SK-N-SH treated with all-trans-retinoic acid at 6 μM for 48 hours (cell line): ENCODE results near the gene CEACAM5.

Experiments used
- ARNTL ChIP-seq: fragments of 450-650 bp; formaldehyde crosslinking; IDR thresholded peaks from 2 replicates; pipeline ENCODE4 v1.5.0; 2020; ENCODE audit warnings: low read depth, mild to moderate bottlenecking, moderate library complexity, borderline replicate concordance
- BACH2 ChIP-seq: fragments of 250-450 bp; sonication (Bioruptor Pico); IDR thresholded peaks from 2 replicates; pipeline ENCODE4 v1.9.0; 2021; ENCODE audit warnings: mild to moderate bottlenecking, borderline replicate concordance
- CSDC2 ChIP-seq: fragments of 250-450 bp; sonication (Bioruptor Pico); IDR thresholded peaks from 2 replicates; pipeline ENCODE4 v1.5.0; 2020; ENCODE audit warnings: mild to moderate bottlenecking, moderate library complexity
- GLIS3 ChIP-seq: fragments of 250-450 bp; sonication (Bioruptor Pico); IDR thresholded peaks from 2 replicates; pipeline ENCODE4 v1.5.0; 2020; ENCODE audit warnings: mild to moderate bottlenecking, moderate library complexity
- ISL1 ChIP-seq: fragments of 250-450 bp; sonication (Bioruptor Pico); IDR thresholded peaks from 2 replicates; pipeline ENCODE4 v2.1.2; 2022; ENCODE audit warnings: mild to moderate bottlenecking, moderate library complexity
- PATZ1 ChIP-seq: fragments of 250-450 bp; sonication (Bioruptor Pico); IDR thresholded peaks from 2 replicates; pipeline ENCODE4 v1.8.0; 2020; ENCODE audit warnings: mild to moderate bottlenecking, moderate library complexity, borderline replicate concordance
- POU6F1 ChIP-seq: fragments of 250-450 bp; sonication (Bioruptor Pico); IDR thresholded peaks from 2 replicates; pipeline ENCODE4 v1.8.0; 2021; ENCODE audit warnings: low read depth, mild to moderate bottlenecking, moderate library complexity, borderline replicate concordance
- RARB ChIP-seq: fragments of 250-450 bp; sonication (Bioruptor Pico); IDR thresholded peaks from 2 replicates; pipeline ENCODE4 v1.8.0; 2021; ENCODE audit warnings: mild to moderate bottlenecking, moderate library complexity
- TCF4 ChIP-seq: fragments of 250-450 bp; sonication (Bioruptor Pico); IDR thresholded peaks from 2 replicates; pipeline ENCODE4 v1.8.0; 2021; ENCODE audit warnings: mild to moderate bottlenecking, moderate library complexity, borderline replicate concordance
- TSHZ2 ChIP-seq: fragments of 250-450 bp; sonication (Bioruptor Pico); IDR thresholded peaks from 2 replicates; pipeline ENCODE4 v1.5.0; 2020; ENCODE audit warnings: mild to moderate bottlenecking, moderate library complexity
- ZFP3 ChIP-seq: fragments of 250-450 bp; sonication (Bioruptor Pico); IDR thresholded peaks from 2 replicates; pipeline ENCODE4 v1.5.0; 2020; ENCODE audit warnings: mild to moderate bottlenecking, moderate library complexity
- ZNF8 ChIP-seq: fragments of 450-650 bp; formaldehyde crosslinking; IDR thresholded peaks from 2 replicates; pipeline ENCODE4 v1.5.0; 2020; ENCODE audit warnings: mild to moderate bottlenecking, moderate library complexity
- TF ChIP-seq, protein P1 (sequence below): fragments of 250-450 bp; sonication (Bioruptor Pico); IDR thresholded peaks from 2 replicates; pipeline ENCODE4 v1.5.1; 2020; ENCODE audit warnings: low read depth, mild to moderate bottlenecking, moderate library complexity

DNA sequence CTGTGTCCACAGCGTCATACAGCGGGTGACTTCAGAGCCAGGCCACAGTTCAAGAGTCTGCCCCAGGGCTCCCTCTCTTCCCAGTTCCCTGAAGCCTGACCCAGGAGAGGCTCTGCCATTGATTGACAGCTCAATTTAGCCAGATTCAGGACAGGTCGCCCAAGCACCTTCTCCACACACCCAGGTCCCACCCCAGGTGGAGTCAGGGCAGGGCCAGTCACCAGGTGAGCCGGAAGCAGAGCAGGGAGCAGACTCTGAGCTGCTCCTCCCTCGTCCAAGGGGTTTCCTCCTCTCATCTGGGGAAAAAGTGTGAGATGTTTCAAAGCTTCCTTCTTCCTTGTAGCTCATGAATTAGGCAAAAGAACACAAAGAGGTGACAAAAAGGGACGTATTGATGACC, 26.0 kb upstream of the CEACAM5 start:
- no peak for TF ChIP-seq POU6F1 (CRISPR knock-in tag)
- no peak for TF ChIP-seq ZFP3 (CRISPR knock-in tag)
- no peak for TF ChIP-seq TSHZ2
- TF ChIP-seq, protein P1, sequence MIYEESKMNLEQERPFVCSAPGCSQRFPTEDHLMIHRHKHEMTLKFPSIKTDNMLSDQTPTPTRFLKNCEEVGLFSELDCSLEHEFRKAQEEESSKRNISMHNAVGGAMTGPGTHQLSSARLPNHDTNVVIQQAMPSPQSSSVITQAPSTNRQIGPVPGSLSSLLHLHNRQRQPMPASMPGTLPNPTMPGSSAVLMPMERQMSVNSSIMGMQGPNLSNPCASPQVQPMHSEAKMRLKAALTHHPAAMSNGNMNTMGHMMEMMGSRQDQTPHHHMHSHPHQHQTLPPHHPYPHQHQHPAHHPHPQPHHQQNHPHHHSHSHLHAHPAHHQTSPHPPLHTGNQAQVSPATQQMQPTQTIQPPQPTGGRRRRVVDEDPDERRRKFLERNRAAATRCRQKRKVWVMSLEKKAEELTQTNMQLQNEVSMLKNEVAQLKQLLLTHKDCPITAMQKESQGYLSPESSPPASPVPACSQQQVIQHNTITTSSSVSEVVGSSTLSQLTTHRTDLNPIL (CRISPR knock-in tag), result no peak
- no peak for TF ChIP-seq ZNF8
- no peak for TF ChIP-seq BACH2 (CRISPR knock-in tag)
- TF ChIP-seq ARNTL, result no peak
- no peak for TF ChIP-seq RARB (CRISPR knock-in tag)
- TF ChIP-seq PATZ1 (CRISPR knock-in tag), result no peak
- TF ChIP-seq GLIS3 (CRISPR knock-in tag), result no peak
- TF ChIP-seq ISL1 (CRISPR knock-in tag), result no peak
- TF ChIP-seq TCF4 (CRISPR knock-in tag), result no peak
- no peak for TF ChIP-seq CSDC2 (CRISPR knock-in tag)
